IPS DF 6.9 (cell line): ENCODE data around the gene KRTAP5-10.

ENCODE experiments used
- DNase-seq: peaks from one replicate; pipeline ENCODE4 v3.0.0-alpha.2; 2013; ENCODE audit warnings: low read depth, low spot score
- H3K27ac ChIP-seq: one replicate; pipeline ENCODE4 v1.5.1; 2013; ENCODE audit warnings: low read length, control low read depth
- H3K27me3 ChIP-seq: 2 replicates; pipeline ENCODE4 v1.6.1; 2013; ENCODE audit warnings: mild to moderate bottlenecking, low read length; ENCODE audit not compliant: control insufficient read depth, insufficient read depth
- H3K36me3 ChIP-seq: 2 replicates; pipeline ENCODE4 v1.6.1; 2013; ENCODE audit warnings: low read length; ENCODE audit not compliant: control insufficient read depth, insufficient read depth
- H3K4me1 ChIP-seq: 2 replicates; pipeline ENCODE4 v1.6.1; 2013; ENCODE audit warnings: low read length; ENCODE audit not compliant: control insufficient read depth, insufficient read depth
- H3K4me3 ChIP-seq: 2 replicates; pipeline ENCODE4 v1.5.1; 2013; ENCODE audit warnings: mild to moderate bottlenecking, low read length
- H3K9me3 ChIP-seq: 2 replicates; pipeline ENCODE4 v1.6.1; 2013; ENCODE audit warnings: low read length, inconsistent platforms; ENCODE audit not compliant: control insufficient read depth, insufficient read depth
- WGBS: extraction: QIAGEN DNeasy Blood & Tissue Kit; methylation state at CpG from one replicate; pipeline ENCODE4 v1.1.7; 2013; ENCODE audit warnings: mixed read lengths, missing lambda C conversion rate; ENCODE audit not compliant: insufficient read length, insufficient coverage; 5-methylcytosine and 5-hydroxymethylcytosine counted together

KRTAP5-10 gene

GRCh38 chr11:71542879-71543777 is 22.2 kb upstream of the KRTAP5-10 start:
- Histone ChIP-seq H3K9me3 (no peaks in the 10 kb centered on the region), H3K36me3 (no peaks in the 10 kb centered on the region), H3K27me3 (no peaks in the 10 kb centered on the region), H3K27ac (no peak overlapping the region), H3K4me1 (no peaks in the 10 kb centered on the region), H3K4me3 (no peak overlapping the region)
- no peak for DNase-seq
- no CpG with 5 or more reads among the region's 15 CpGs for WGBS

GRCh38 chr11:71543866-71544265 is 21.5 kb upstream of the KRTAP5-10 start:
- no peak for DNase-seq
- H3K9me3 ChIP-seq: no peaks in the 10 kb centered on the region
- WGBS: no CpG with 5 or more reads among the region's 8 CpGs
- no peak overlapping the region for H3K27ac ChIP-seq
- H3K4me1 ChIP-seq: no peaks in the 10 kb centered on the region
- H3K4me3 ChIP-seq: no peak overlapping the region
- H3K36me3 ChIP-seq: no peaks in the 10 kb centered on the region
- H3K27me3 ChIP-seq: no peaks in the 10 kb centered on the region

GRCh38 chr11:71544525-71545214 is 20.7 kb upstream of the KRTAP5-10 start:
- Histone ChIP-seq H3K36me3 (no peaks in the 10 kb centered on the region), H3K4me3 (no peak overlapping the region), H3K9me3 (no peaks in the 10 kb centered on the region), H3K4me1 (no peaks in the 10 kb centered on the region), H3K27me3 (no peaks in the 10 kb centered on the region), H3K27ac (no peak overlapping the region)
- no peak for DNase-seq
- WGBS: no CpG with 5 or more reads among the region's 6 CpGs

GRCh38 chr11:71545405-71545966 is 19.9 kb upstream of the KRTAP5-10 start:
- Histone ChIP-seq H3K36me3 (no peaks in the 10 kb centered on the region), H3K27me3 (no peaks in the 10 kb centered on the region), H3K9me3 (no peaks in the 10 kb centered on the region), H3K4me1 (no peaks in the 10 kb centered on the region), H3K4me3 (no peak overlapping the region), H3K27ac (no peak overlapping the region)
- WGBS: no CpG with 5 or more reads among the region's 12 CpGs
- no peak for DNase-seq

- H3K27me3 ChIP-seq: no peaks in the 10 kb centered on the region
- no peak within 1 kb of the TSS for H3K4me3 ChIP-seq
- no peak within 1 kb of the TSS for H3K27ac ChIP-seq
- DNase-seq: no peak
- H3K4me1 ChIP-seq: no peaks in the 10 kb centered on the region
- no peaks in the 10 kb centered on the region for H3K9me3 ChIP-seq
- no peaks in the 10 kb centered on the region for H3K36me3 ChIP-seq
- WGBS: no CpG with 5 or more reads among the region's 5 CpGs
These were observed 17.2 kb upstream of the KRTAP5-10 start, which contains the start of gene KRTAP5-9 for GRCh38 chr11:71548120-71548519. KRTAP5-9 (plus strand) TSS chr11:71548420; CDS start chr11:71548658, 238 bp downstream.

- no peak for DNase-seq
- Histone ChIP-seq H3K4me1 (no peaks in the 10 kb centered on the region), H3K27me3 (no peaks in the 10 kb centered on the region), H3K27ac (no peak overlapping the region), H3K36me3 (no peaks in the 10 kb centered on the region), H3K4me3 (no peak overlapping the region), H3K9me3 (no peaks in the 10 kb centered on the region)
- WGBS: no CpG with 5 or more reads among the region's 5 CpGs
These were observed 16.6 kb upstream of the KRTAP5-10 start for GRCh38 chr11:71548716-71549151.

- H3K36me3 ChIP-seq: no peaks in the 10 kb centered on the region
- H3K27ac ChIP-seq: no peak overlapping the region
- H3K4me1 ChIP-seq: no peaks in the 10 kb centered on the region
- WGBS: no CpG with 5 or more reads among the region's 1 CpG
- H3K4me3 ChIP-seq: no peak overlapping the region
- H3K27me3 ChIP-seq: no peaks in the 10 kb centered on the region
- DNase-seq: no peak
- H3K9me3 ChIP-seq: no peaks in the 10 kb centered on the region
These were observed 13.7 kb upstream of the KRTAP5-10 start for GRCh38 chr11:71551711-71552110.

- no CpG with 5 or more reads among the region's 6 CpGs for WGBS
- Histone ChIP-seq H3K27ac (no peak overlapping the region), H3K27me3 (no peaks in the 10 kb centered on the region), H3K9me3 (no peaks in the 10 kb centered on the region; the same call in 1 of the 2 replicates), H3K4me3 (no peak overlapping the region), H3K36me3 (no peaks in the 10 kb centered on the region), H3K4me1 (no peaks in the 10 kb centered on the region)
- no peak for DNase-seq
These were observed 10.4 kb upstream of the KRTAP5-10 start for GRCh38 chr11:71554996-71555395.

GRCh38 chr11:71555508-71555907 is 9.9 kb upstream of the KRTAP5-10 start:
- WGBS: no CpG with 5 or more reads among the region's 11 CpGs

GRCh38 chr11:71556018-71556417 is 9.3 kb upstream of the KRTAP5-10 start:
- 100% methylated on average over 2 of the region's 4 CpGs for WGBS
- no peaks in the 10 kb centered on the region; the same call in 1 of the 2 replicates for H3K9me3 ChIP-seq

More at GRCh38 chr11:71555508-71555907, 9.9 kb upstream of the KRTAP5-10 start:
- no peak for DNase-seq
- H3K27ac ChIP-seq: no peak overlapping the region
- H3K27me3 ChIP-seq: no peaks in the 10 kb centered on the region
- H3K4me1 ChIP-seq: no peaks in the 10 kb centered on the region
- H3K9me3 ChIP-seq: no peaks in the 10 kb centered on the region; the same call in 1 of the 2 replicates
- no peaks in the 10 kb centered on the region for H3K36me3 ChIP-seq
- H3K4me3 ChIP-seq: no peak overlapping the region; the same call in 1 of the 2 replicates

More at GRCh38 chr11:71556018-71556417, 9.3 kb upstream of the KRTAP5-10 start:
- Histone ChIP-seq H3K36me3 (no peaks in the 10 kb centered on the region), H3K4me1 (no peaks in the 10 kb centered on the region), H3K27me3 (no peaks in the 10 kb centered on the region), H3K4me3 (no peak overlapping the region), H3K27ac (no peak overlapping the region)
- no peak for DNase-seq
